B cell (primary cell): Measurements from ENCODE around the gene UGT1A7. TPM values are rescaled to one million over a fixed set of nuclear protein-coding genes. Genes with fewer than 3 reads are reported as not detected.

Experiments
- ATAC-seq: fragments of 200-7000 bp; cut with Tn5 transposase; one replicate; pipeline ENCODE4 v1.10.0; 2021; ENCODE audit warnings: low read depth, mild to moderate bottlenecking, moderate number of reproducible peaks, moderate library complexity
- CTCF ChIA-PET: fragments of 350-600 bp; sonication (Branson Sonifier 250); formaldehyde crosslinking; loops from one replicate; lab custom pipeline; 2021; ENCODE audit warnings: antibody characterized with exemption, inconsistent platforms; lab: Charles Lee
- POLR2A ChIA-PET: fragments of 350-600 bp; sonication (Branson Sonifier 250); formaldehyde crosslinking; loops from one replicate; lab custom pipeline; 2021; ENCODE audit warnings: antibody characterized with exemption; lab: Charles Lee
- DNase-seq: peaks from one replicate; pipeline ENCODE4 v3.0.0; 2013
- H2AFZ ChIP-seq: 2 replicates; pipeline ENCODE4 v1.6.1; 2012; ENCODE audit warnings: mild to moderate bottlenecking, low read depth, low read length; ENCODE audit not compliant: insufficient read depth, poor library complexity, severe bottlenecking
- H3K27ac ChIP-seq, 2 donors: 1 replicate in 1 of 2; 2 replicates in 1 of 2; pipeline ENCODE4 v1.5.1; 2012 to 2013; ENCODE audit warnings: low read length in 2 of 2, mild to moderate bottlenecking in 2 of 2, moderate library complexity in 1 of 2
- H3K27me3 ChIP-seq, 4 experiments: fragments of 200-600 bp in 1 of 4; sonication (generic) in 1 of 4; replicated peaks in 1 of 4; 1 replicate in 2 of 4; 2 replicates in 2 of 4; pipeline versions ENCODE4 v1.6.1 to v1.7.0; 2013 to 2016; ENCODE audit warnings: low read length in 3 of 4, mild to moderate bottlenecking in 2 of 4, mixed read lengths in 1 of 4, moderate library complexity in 1 of 4; ENCODE audit not compliant: insufficient read depth in 4 of 4, control insufficient read depth in 3 of 4; ENCODE audit errors: control extremely low read depth in 1 of 4
- H3K36me3 ChIP-seq, 2 experiments: replicated peaks in 1 of 2; 1 replicate in 1 of 2; 2 replicates in 1 of 2; pipeline versions ENCODE4 v1.6.1 to v1.7.1; 2013; ENCODE audit warnings: low read length in 1 of 2; ENCODE audit not compliant: insufficient read depth in 2 of 2, control insufficient read depth in 1 of 2; ENCODE audit errors: control extremely low read depth in 1 of 2, extremely low read depth in 1 of 2
- H3K4me1 ChIP-seq, 2 donors: fragments of 200-600 bp in 1 of 2; sonication (generic) in 1 of 2; 1 replicate in 1 of 2; 2 replicates in 1 of 2; pipeline versions ENCODE4 v1.5.1 to v1.6.1; 2013 to 2017; ENCODE audit warnings: low read length in 2 of 2; ENCODE audit not compliant: control insufficient read depth in 2 of 2, insufficient read depth in 2 of 2
- H3K4me2 ChIP-seq: replicated peaks from 2 replicates; pipeline ENCODE3; 2012; ENCODE audit warnings: mild to moderate bottlenecking, low read depth, low read length; ENCODE audit not compliant: poor library complexity, severe bottlenecking
- H3K4me3 ChIP-seq, 5 experiments: fragments of 200-600 bp in 1 of 5; sonication (generic) in 1 of 5; 1 replicate in 3 of 5; 2 replicates in 2 of 5; pipeline versions ENCODE4 v1.5.1 to v1.7.0; 2011 to 2016; ENCODE audit warnings: low read length in 4 of 5, mild to moderate bottlenecking in 4 of 5, low read depth in 2 of 5, control low read depth in 1 of 5, moderate library complexity in 1 of 5; ENCODE audit not compliant: insufficient read depth in 1 of 5; ENCODE audit errors: control extremely low read depth in 1 of 5, extremely low read depth in 1 of 5
- H3K79me2 ChIP-seq: fragments of 200-600 bp; sonication (generic); one replicate; pipeline ENCODE4 v1.6.0; 2016; ENCODE audit warnings: low read length; ENCODE audit not compliant: control insufficient read depth, insufficient read depth
- H3K9ac ChIP-seq: fragments of 200-600 bp; sonication (generic); 2 replicates; pipeline ENCODE4 v1.6.1; 2017; ENCODE audit warnings: mild to moderate bottlenecking, low read length, moderate library complexity
- H3K9me3 ChIP-seq, 3 donors: one replicate each; pipeline versions ENCODE4 v1.6.1 to v1.7.1; 2013; ENCODE audit warnings: low read length in 2 of 3; ENCODE audit not compliant: control insufficient read depth in 2 of 3, insufficient read depth in 1 of 3; ENCODE audit errors: control extremely low read depth in 1 of 3
- H4K20me1 ChIP-seq: 2 replicates; pipeline ENCODE4 v1.6.0; 2012; ENCODE audit warnings: mild to moderate bottlenecking, low read length; ENCODE audit not compliant: insufficient read depth, control insufficient read depth, poor library complexity, severe bottlenecking
- H3K27ac Mint-ChIP-seq: one replicate; pipeline ENCODE4 v1.8.0; 2021; ENCODE audit warnings: mixed read lengths
- H3K27me3 Mint-ChIP-seq: one replicate; pipeline ENCODE4 v1.8.0; 2021; ENCODE audit warnings: mixed read lengths
- H3K4me1 Mint-ChIP-seq: one replicate; pipeline ENCODE4 v1.8.0; 2021; ENCODE audit warnings: mixed read lengths
- H3K4me3 Mint-ChIP-seq: one replicate; pipeline ENCODE4 v1.8.0; 2021; ENCODE audit warnings: mixed read lengths
- H3K9me3 Mint-ChIP-seq: one replicate; pipeline ENCODE4 v1.8.0; 2022; ENCODE audit warnings: mixed read lengths; ENCODE audit not compliant: insufficient read depth
- EZH2 ChIP-seq: IDR thresholded peaks from 2 replicates; pipeline ENCODE4 v1.6.1; 2012; ENCODE audit warnings: borderline replicate concordance, low read depth, mild to moderate bottlenecking, moderate library complexity, low read length; ENCODE audit not compliant: insufficient read depth, poor library complexity, severe bottlenecking
- WGBS: methylation state at CpG from one replicate; pipeline ENCODE4 v1.1.5; 2013; ENCODE audit warnings: missing lambda C conversion rate; ENCODE audit not compliant: insufficient coverage; 5-methylcytosine and 5-hydroxymethylcytosine counted together
- intact Hi-C: fragments of 100-400 bp; cut with micrococcal nuclease; formaldehyde crosslinking; loops from one replicate; pipeline ENCODE4 v1.10.0; 2022
- polyA plus RNA-seq: library from polyadenylated mRNA; depleted of rRNA; stranded (reverse); fragments of >200 nt; gene quantifications from 2 replicates; pipeline ENCODE4 v1.2.3, GENCODE V29; 2012
- total RNA-seq, 2 donors: library from RNA; stranded (reverse); fragments of 120-200 nt in 1 of 2; gene quantifications; 1 replicate in 1 of 2; 2 replicates in 1 of 2; pipeline versions ENCODE4 v1.2.3 to v1.2.4, GENCODE V29; 2013 to 2022
- TF ChIP-seq, protein P1 (sequence below): fragments of 200-600 bp; IDR thresholded peaks from one replicate; pipeline ENCODE4 v1.8.0; 2022; ENCODE audit warnings: antibody characterized with exemption, mild to moderate bottlenecking

UGT1A7 gene
- total and polyA plus RNA-seq, 2 donors (not counting 1 experiment from before 2014, with no cell fraction given): not detected

DNA sequence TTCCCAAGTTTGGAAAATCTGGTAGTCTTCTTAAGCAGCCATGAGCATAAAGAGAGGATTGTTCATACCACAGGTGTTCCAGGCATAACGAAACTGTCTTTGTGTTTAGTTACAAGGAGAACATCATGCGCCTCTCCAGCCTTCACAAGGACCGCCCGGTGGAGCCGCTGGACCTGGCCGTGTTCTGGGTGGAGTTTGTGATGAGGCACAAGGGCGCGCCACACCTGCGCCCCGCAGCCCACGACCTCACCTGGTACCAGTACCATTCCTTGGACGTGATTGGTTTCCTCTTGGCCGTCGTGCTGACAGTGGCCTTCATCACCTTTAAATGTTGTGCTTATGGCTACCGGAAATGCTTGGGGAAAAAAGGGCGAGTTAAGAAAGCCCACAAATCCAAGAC, 90.5 kb downstream of the UGT1A7 start:
- Histone ChIP-seq H3K4me2 (no peak overlapping the region), H3K36me3 (no peaks in the 10 kb centered on the region), H2AFZ (no peak overlapping the region), H3K9ac (no peak overlapping the region), H3K9me3 (peaks cover 0 to 19% (median 8%) of the 10 kb centered on the region in 3 donors), H3K27me3 (peaks cover 0 to 3% (median 1%) of the 10 kb centered on the region in 4 experiments), H3K27ac (no peak overlapping the region), H3K4me1 (no peaks in the 10 kb centered on the region), H3K79me2 (no peaks in the 10 kb centered on the region), H3K4me3 (no peak overlapping the region), H4K20me1 (no peaks in the 10 kb centered on the region)
- CTCF ChIA-PET: no interaction called here
- POLR2A ChIA-PET: no interaction called here
- H3K27me3 Mint-ChIP-seq: peaks cover 16% of the 10 kb centered on the region
- TF ChIP-seq, protein P1, sequence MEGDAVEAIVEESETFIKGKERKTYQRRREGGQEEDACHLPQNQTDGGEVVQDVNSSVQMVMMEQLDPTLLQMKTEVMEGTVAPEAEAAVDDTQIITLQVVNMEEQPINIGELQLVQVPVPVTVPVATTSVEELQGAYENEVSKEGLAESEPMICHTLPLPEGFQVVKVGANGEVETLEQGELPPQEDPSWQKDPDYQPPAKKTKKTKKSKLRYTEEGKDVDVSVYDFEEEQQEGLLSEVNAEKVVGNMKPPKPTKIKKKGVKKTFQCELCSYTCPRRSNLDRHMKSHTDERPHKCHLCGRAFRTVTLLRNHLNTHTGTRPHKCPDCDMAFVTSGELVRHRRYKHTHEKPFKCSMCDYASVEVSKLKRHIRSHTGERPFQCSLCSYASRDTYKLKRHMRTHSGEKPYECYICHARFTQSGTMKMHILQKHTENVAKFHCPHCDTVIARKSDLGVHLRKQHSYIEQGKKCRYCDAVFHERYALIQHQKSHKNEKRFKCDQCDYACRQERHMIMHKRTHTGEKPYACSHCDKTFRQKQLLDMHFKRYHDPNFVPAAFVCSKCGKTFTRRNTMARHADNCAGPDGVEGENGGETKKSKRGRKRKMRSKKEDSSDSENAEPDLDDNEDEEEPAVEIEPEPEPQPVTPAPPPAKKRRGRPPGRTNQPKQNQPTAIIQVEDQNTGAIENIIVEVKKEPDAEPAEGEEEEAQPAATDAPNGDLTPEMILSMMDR: no peak
- no peak for TF ChIP-seq EZH2
- H3K9me3 Mint-ChIP-seq: peaks cover 7% of the 10 kb centered on the region
- WGBS: 98% methylated on average over 11 of the region's 16 CpGs
- intact Hi-C loops: no loop called here
- H3K4me1 Mint-ChIP-seq: no peaks in the 10 kb centered on the region
- H3K4me3 Mint-ChIP-seq: no peak overlapping the region
- H3K27ac Mint-ChIP-seq: no peak overlapping the region
- DNase-seq (no peak), ATAC-seq (no peak)

DNA sequence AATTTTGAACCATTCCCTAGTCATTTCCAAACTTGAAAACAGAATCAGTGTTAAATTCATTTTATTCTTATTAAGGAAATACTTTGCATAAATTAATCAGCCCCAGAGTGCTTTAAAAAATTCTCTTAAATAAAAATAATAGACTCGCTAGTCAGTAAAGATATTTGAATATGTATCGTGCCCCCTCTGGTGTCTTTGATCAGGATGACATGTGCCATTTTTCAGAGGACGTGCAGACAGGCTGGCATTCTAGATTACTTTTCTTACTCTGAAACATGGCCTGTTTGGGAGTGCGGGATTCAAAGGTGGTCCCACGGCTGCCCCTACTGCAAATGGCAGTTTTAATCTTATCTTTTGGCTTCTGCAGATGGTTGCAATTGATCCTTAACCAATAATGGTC, 90.9 kb downstream of the UGT1A7 start:
- Histone ChIP-seq H3K36me3 (no peaks in the 10 kb centered on the region), H3K4me1 (no peaks in the 10 kb centered on the region), H3K27ac (no peak overlapping the region), H3K79me2 (no peaks in the 10 kb centered on the region), H2AFZ (no peak overlapping the region), H3K9ac (no peak overlapping the region), H3K4me2 (no peak overlapping the region), H3K4me3 (no peak overlapping the region), H4K20me1 (no peaks in the 10 kb centered on the region), H3K27me3 (peaks cover 0 to 3% (median 1%) of the 10 kb centered on the region in 4 experiments), H3K9me3 (peaks cover 0 to 20% (median 8%) of the 10 kb centered on the region in 3 donors)
- CTCF ChIA-PET: no interaction called here
- Mint-ChIP-seq H3K27me3 (peaks cover 17% of the 10 kb centered on the region), H3K4me1 (no peaks in the 10 kb centered on the region), H3K4me3 (no peak overlapping the region), H3K9me3 (peaks cover 7% of the 10 kb centered on the region), H3K27ac (no peak overlapping the region)
- no peak for TF ChIP-seq EZH2
- TF ChIP-seq, protein P1: no peak
- intact Hi-C loops: no loop called here
- POLR2A ChIA-PET: no interaction called here
- WGBS: 69% methylated on average over 4 of the region's 5 CpGs
- no peak for DNase-seq
- no peak for ATAC-seq
